ENCODE data around the gene ITPK1. TPM values are rescaled to one million over a fixed set of nuclear protein-coding genes. Genes with fewer than 3 reads are reported as not detected.

ITPK1 gene
- total RNA-seq, 1 experiment from 2014 or later, result 66.2 TPM

DNA sequence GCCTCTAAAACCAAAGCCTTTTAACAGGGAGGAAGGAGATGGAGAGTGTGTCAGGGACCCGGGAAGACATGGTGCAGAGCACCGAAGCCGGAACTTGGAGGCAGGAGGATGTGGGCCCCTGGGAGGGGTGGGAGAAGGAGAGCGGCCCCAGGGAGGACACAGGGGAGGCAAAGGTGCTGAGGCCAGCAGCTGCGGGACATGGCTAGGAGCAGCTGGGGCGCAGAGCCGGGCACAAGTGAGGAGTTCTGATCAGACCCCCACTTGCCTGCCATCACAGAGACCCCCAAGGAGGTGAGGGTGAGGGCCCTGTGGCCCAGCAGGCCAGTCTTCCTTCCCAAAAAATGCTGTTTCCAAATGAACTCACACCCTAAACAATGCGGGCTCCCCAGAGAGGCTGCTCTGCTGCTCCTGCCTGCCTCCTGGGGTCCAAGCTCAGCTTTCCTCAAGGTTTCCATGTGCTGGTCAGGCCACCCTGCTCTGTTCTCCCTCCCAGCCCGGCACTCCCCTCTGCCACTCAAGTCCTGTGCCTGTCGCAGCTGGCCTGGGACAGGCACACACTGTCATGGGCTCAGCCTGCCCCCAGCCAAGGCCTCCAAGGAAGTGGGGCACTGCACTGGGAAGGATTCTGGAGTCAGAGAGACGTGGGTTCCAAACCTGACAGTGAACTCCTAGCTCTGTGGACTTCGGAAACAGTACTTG, 168.7 kb downstream of the ITPK1 start:
- CTCF ChIA-PET, result no interaction called here
- POLR2A ChIA-PET (ENCODE audit: unreplicated experiment), result no interaction called here
- Histone ChIP-seq H3K4me2 (ENCODE audit: low read length) (peak overlapping the region; percentile 52; the same call in 1 of the 2 replicates), H4K20me1 (ENCODE audit: low read length) (no peaks in the 10 kb centered on the region), H3K9ac (ENCODE audit: low read length) (no peak overlapping the region; the same call in 1 of the 2 replicates), H3K9me3 (ENCODE audit: low read length) (no peaks in the 10 kb centered on the region), H3K27me3 (ENCODE audit: low read length) (no peaks in the 10 kb centered on the region), H3K9me2 (replicated peaks; ENCODE audit: low read length) (no peaks in the 10 kb centered on the region), H3K36me3 (ENCODE audit: low read depth, low read length) (0 out of 2 replicates have a peak, but pooled peaks cover 4% of the 10 kb centered on the region), H3K4me3 (ENCODE audit: low read length) (no peak overlapping the region), H2AFZ (ENCODE audit: low read length) (no peak overlapping the region), H3K4me1 (ENCODE audit: insufficient read depth, low read length) (peaks cover 10% of the 10 kb centered on the region), H3K79me2 (ENCODE audit: low read length) (no peaks in the 10 kb centered on the region), H3F3A (ENCODE audit: low read length, unreplicated experiment) (no peaks in the 10 kb centered on the region), H3K27ac (ENCODE audit: low read length) (peak overlapping the region; percentile 52)
- intact Hi-C loops (cut with micrococcal nuclease), result no loop called here
- TF ChIP-seq, protein P1, sequence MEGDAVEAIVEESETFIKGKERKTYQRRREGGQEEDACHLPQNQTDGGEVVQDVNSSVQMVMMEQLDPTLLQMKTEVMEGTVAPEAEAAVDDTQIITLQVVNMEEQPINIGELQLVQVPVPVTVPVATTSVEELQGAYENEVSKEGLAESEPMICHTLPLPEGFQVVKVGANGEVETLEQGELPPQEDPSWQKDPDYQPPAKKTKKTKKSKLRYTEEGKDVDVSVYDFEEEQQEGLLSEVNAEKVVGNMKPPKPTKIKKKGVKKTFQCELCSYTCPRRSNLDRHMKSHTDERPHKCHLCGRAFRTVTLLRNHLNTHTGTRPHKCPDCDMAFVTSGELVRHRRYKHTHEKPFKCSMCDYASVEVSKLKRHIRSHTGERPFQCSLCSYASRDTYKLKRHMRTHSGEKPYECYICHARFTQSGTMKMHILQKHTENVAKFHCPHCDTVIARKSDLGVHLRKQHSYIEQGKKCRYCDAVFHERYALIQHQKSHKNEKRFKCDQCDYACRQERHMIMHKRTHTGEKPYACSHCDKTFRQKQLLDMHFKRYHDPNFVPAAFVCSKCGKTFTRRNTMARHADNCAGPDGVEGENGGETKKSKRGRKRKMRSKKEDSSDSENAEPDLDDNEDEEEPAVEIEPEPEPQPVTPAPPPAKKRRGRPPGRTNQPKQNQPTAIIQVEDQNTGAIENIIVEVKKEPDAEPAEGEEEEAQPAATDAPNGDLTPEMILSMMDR (conservative IDR thresholded peaks at IDR 0.05; ENCODE audit: low read depth, low read length), result no peak
- no peak for TF ChIP-seq EZH2phosphoT487 (IDR thresholded peaks at IDR 0.05; ENCODE audit: borderline replicate concordance, low read length)
- no peak for TF ChIP-seq EZH2 (IDR thresholded peaks at IDR 0.05; ENCODE audit: low read length, unreplicated experiment)
- ATAC-seq, result no peak
- no peak for DNase-seq
- no TSS peak for BruUV-seq (replicated peaks)

DNA sequence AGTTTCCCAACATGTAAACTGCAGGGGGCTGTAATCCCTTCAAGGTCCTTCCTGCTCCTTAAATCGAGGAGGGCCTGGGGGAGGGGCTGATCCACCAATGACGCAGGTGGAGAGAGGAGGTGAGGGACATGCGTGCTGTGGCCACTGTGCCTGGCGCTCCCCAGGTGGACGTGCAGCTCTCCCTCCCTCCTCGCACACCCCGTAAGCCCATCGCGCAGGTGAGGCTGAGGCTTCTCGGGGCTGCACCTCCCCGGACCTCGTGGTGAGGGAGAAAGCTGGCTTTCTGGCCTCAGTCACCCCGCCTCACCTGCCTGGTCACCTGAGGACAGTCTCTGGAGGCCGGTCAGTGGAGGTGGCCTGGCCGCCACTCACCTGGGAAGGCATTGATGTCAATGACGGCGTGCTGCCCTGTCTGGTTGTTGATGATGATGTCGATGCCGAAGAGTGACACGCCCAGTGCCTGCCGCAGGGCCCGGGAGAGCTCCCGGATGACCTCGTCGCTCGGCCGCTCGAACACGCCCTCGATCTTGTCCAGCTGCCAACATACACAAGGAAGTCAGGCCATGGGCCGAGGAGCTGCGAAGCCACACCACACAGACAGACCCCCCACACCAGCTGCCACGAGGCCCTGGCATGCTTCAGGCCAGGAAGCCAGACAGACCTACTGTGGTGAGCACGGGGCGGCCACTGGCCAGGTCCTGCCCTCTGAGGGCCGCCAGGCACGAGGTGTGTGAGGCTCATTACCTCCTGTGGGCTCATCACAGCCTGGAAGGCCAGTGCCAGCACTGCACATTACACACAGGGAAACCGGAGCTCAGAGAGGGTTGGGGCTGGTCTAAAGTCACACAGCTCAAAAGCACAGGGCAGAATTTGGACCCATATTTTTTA, 169.5 kb downstream of the ITPK1 start:
- peaks cover 10% of the 10 kb centered on the region for H3K4me1 ChIP-seq (ENCODE audit: insufficient read depth, low read length)
- no peak overlapping the region; the same call in 1 of the 2 replicates for H3K9ac ChIP-seq (ENCODE audit: low read length)
- peak overlapping the region; percentile 52; the same call in 1 of the 2 replicates for H3K4me2 ChIP-seq (ENCODE audit: low read length)
- no peaks in the 10 kb centered on the region for H3K27me3 ChIP-seq (ENCODE audit: low read length)
- CTCF ChIA-PET, result no interaction called here
- H3K36me3 ChIP-seq (ENCODE audit: low read depth, low read length), result no peaks in the 10 kb centered on the region
- TF ChIP-seq, protein P1 (conservative IDR thresholded peaks at IDR 0.05; ENCODE audit: low read depth, low read length), result no peak
- TF ChIP-seq EZH2phosphoT487 (IDR thresholded peaks at IDR 0.05; ENCODE audit: borderline replicate concordance, low read length), result peak; percentile 54; the same call in 1 of the 2 replicates
- peak overlapping the region; percentile 42; the same call in 1 of the 2 replicates for H2AFZ ChIP-seq (ENCODE audit: low read length)
- no peak overlapping the region for H3K4me3 ChIP-seq (ENCODE audit: low read length)
- no peaks in the 10 kb centered on the region for H3F3A ChIP-seq (ENCODE audit: low read length, unreplicated experiment)
- no peaks in the 10 kb centered on the region for H4K20me1 ChIP-seq (ENCODE audit: low read length)
- POLR2A ChIA-PET (ENCODE audit: unreplicated experiment), result no interaction called here
- DNase-seq (peak; percentile 80), ATAC-seq (peak; percentile 88)
- no peaks in the 10 kb centered on the region for H3K9me3 ChIP-seq (ENCODE audit: low read length)
- intact Hi-C loops (cut with micrococcal nuclease), result no loop called here
- BruUV-seq (replicated peaks), result no TSS peak
- no peaks in the 10 kb centered on the region for H3K79me2 ChIP-seq (ENCODE audit: low read length)
- peak overlapping the region; percentile 52 for H3K27ac ChIP-seq (ENCODE audit: low read length)
- H3K9me2 ChIP-seq (replicated peaks; ENCODE audit: low read length), result no peaks in the 10 kb centered on the region

Measured in PC-3 (cell line).